CMK (cell line): ENCODE data around the gene NME5.
"Not testable (repeated sequence)": the region's sequence is repeated elsewhere in the genome, so short reads cannot be mapped to it uniquely, and the experiment has no call there.

ENCODE experiments used
- DNase-seq: peaks from one replicate; pipeline ENCODE4 v3.0.0-alpha.2; 2010; ENCODE audit warnings: low read depth

Gene NME5, protein sequence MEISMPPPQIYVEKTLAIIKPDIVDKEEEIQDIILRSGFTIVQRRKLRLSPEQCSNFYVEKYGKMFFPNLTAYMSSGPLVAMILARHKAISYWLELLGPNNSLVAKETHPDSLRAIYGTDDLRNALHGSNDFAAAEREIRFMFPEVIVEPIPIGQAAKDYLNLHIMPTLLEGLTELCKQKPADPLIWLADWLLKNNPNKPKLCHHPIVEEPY

GRCh38 chr5:138138949-138139780 is at the start of gene NME5:
Gene NME5, minus strand, starts transcription at chr5:138139428. Its CDS starts 648 bp downstream, at chr5:138138780.
- no peak for DNase-seq

- DNase-seq = no peak
Observed at GRCh38 chr5:138188626-138189025, 49.4 kb upstream of the NME5 start.

DNA sequence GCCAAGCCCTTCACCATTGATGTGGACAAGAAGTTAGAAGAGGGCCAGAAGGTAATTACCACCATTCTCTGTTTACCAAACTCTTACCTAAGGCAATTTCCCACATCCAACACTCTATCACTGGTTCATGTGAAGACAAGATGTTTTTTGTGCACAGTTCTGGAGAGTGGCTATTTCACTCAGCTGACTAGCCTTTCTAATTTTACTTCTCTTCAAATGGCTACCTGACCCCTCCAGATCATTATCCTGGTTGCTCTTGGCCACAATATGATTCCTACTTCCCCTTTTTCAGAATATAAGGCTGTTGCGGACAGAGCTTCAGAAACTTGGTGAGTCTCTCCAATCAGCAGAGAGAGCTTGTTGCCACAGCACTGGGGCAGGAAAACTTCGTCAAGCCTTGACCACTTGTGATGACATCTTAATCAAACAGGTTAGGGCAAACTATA is 46.8 kb upstream of the NME5 start:
- no peak for DNase-seq

DNA sequence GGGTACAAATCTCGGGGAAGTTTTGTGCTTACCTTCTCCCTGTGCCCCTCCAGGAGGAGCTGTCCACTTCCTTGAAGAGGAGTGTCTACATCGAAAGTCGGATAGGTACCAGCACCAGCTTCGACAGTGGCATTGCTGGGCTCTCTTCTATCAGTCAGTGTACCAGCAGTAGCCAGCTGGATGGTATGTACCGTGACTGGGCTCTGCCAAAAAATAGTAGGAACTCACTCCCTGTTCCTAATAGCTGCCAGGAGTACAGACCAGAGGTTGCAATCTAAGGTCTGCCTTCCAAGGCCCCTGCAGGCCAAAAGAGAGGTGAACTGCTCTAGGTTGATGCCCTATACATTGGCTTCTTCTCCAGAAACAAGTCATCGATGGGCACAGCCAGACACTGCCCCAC is 43.6 kb upstream of the NME5 start:
- DNase-seq = no peak

DNA sequence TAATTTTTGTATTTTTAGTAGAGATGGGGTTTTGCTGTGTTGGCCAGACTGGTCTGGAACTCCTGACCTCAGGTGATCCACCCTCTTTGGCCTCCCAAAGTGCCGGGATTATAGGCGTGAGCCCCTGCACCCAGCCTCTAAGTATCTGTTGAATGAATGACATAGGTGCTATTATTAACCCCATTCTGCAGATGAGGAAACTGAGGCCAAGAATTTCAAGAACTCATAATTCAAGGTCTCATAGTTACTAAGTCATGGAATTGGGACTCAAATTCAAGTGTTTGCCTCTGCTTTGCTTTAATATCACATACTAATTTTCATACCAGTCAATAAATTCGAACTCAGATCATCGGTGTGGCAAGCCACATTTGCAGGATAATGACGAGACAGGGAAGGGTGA is 41.6 kb upstream of the NME5 start:
- DNase-seq = no peak

GRCh38 chr5:138180183-138180782 is 41.1 kb upstream of the NME5 start:
- peak; percentile 49 for DNase-seq

DNA sequence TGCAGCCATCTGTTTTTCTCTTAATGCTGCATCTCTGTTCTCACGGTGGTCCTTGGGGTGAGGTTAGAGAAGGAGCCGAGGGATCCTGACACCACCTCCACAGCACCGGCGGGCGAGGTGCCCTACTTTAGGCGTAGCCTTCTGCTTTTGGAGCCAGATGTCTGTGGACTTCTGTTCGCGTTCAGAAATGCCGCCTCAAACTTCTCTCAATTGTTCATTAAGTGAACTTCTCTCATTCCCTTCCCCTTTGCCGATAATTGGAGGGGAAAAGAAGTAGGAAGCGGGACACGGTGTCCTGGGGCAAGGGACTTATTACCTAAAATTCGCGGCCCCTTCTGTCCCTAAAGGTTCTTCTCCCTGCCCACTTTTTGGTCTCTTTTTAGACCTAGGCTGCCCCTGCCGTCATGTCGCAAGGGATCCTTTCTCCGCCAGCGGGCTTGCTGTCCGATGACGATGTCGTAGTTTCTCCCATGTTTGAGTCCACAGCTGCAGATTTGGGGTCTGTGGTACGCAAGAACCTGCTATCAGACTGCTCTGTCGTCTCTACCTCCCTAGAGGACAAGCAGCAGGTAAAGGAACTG is 40.1 kb upstream of the NME5 start:
- DNase-seq = no peak

DNA sequence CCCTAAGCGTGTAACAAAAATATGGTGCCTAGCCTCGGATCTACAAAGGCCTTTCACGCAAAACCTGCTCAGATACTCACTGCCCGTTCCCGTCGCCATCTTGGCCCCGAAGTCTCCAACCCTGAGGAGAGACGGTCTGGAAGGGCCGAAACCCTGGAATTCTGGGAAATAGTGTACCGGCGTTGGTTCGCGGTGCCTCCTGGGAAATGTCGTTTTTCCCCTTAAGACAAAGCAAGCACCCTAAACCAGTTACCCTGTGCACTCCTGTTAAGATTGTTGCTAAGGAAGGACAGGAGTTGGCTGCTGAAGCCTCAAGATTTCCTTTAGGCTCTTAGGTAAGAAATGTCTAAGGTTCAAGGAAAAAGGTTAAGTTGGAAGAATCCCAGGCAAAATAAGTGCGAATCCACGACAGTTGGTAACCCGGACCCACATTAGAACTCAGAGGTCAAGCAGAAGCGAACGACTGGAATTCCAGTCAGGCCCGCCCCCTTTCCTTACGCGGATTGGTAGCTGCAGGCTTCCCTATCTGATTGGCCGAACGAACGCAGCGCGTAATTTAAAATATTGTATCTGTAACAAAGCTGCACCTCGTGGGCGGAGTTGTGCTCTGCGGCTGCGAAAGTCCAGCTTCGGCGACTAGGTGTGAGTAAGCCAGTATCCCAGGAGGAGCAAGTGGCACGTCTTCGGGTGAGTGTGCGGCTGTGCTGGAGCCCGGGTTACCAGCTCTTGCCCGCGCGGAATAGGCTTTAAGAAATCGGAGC is 39.5 kb upstream of the NME5 start, which contains the start of the genes BRD8 and KIF20A:
TSS of gene BRD8 (minus strand) at position 115 of the 761 bp plus-strand sequence. CDS start at position 99, 16 bp downstream.
TSS of gene KIF20A (plus strand) at position 597 of the 761 bp plus-strand sequence. CDS start 569 bp downstream, outside the sequence.
- DNase-seq = peak; percentile 77

DNA sequence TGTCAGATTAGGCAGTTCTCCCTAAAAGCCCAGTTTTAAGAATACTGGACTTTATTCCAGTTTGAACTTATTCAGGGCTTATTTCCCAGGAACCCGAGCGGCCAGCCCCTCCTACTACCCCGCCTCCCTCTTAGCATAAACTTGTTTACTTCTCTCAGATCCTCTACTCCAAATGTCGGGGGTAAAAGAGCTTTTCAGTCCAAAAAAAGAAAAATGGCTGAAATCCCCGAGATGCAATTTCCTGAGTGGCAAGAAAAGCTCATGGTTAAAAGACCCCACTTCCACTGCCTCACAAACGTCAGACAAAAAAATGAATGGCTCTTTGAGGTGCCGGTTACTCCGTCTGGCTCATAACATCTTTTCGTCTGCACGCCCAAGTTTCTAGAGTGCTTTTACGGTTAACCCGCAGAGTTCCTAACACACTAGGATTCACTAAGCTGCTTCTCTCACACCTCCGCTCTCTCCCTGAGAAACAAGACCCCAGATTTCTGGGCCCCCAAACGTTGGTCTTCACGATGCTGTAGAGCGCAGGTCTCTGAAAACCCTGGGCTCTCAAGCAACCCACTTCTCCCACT is 38.8 kb upstream of the NME5 start:
- peak; percentile 12 for DNase-seq

DNA sequence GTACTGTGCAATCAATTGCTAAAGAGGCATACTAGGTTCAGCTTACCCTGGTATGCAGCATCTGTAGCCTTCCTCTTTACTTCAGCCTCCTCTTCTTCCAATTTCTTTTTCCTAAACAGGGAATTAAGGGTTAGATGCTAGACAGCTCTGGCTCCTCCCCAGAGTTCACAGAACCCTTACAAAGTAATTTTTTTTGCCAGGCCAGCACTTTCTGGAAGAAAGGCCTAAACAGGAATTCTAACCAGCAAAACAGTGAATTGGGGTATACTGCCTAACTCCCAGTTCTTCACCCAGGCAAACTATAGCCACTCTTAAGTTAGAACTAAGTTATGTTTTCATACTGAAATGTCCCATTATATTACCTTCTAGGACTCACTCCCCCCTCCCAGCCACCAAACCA is 31.1 kb upstream of the NME5 start:
- no peak for DNase-seq

GRCh38 chr5:138169124-138169523 is 29.9 kb upstream of the NME5 start:
- no peak for DNase-seq

DNA sequence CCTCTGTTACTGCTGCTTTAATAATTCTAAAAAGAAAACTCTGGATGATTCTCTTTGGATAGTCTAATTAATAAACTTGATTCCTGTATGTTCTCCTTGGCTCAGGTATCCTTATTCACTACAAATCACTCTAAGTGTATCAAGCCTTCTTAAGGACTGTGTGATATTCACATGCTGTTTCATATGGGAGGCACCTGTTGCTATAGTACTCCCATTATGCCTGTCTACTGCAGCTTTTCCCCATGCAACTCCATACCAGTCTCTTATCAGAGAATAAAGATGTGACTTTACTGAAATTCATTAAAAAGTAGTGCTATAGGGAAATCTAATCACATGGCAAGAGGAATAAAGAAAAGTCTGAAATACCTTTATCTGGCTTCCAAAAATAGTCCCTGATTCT is 24.5 kb upstream of the NME5 start:
- no peak for DNase-seq

GRCh38 chr5:138160706-138161105 is 21.5 kb upstream of the NME5 start:
- DNase-seq = no peak

- DNase-seq = no peak
Observed at GRCh38 chr5:138159666-138160065, 20.4 kb upstream of the NME5 start.

DNA sequence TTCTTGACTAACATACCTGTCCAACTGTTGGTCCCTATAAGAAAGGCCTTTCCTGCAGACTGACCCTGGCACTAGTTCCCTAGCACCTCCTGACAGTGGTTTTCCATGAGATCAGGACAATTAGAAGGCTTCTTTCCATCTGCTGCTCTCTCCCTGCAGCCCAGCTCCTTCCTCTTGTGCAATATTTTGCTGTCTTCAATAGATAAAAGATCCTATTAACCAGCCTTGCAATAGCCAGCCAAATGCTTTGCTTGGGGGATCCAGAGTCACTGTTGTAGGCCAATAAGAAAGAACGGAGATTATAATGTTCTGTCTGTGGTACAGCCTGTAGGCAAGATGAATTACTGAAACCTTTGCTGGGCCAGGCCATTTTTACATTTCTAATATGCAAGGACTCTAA is 18.4 kb upstream of the NME5 start:
- no peak for DNase-seq

DNA sequence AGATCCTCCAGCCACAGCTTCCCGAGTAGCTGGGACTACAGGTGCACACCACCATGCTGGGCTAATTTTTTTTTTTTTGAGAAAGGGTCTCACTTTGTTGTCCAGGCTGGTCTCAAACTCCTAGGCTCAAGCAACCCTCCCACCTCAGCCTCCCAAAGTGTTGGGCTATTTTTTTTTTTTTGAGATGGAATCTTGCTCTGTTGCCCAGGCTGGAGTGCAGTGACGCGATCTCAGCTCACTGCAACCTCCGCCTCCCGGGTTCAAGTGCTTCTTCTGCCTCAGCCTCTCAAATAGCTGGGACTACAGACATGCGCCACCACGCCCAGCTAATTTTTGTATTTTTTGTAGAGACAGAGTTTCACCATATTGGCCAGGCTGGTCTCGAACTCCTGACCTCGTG is 16.7 kb upstream of the NME5 start:
- not testable (repeated sequence) for DNase-seq

GRCh38 chr5:138149530-138149929 is 10.3 kb upstream of the NME5 start:
- no peak for DNase-seq

DNA sequence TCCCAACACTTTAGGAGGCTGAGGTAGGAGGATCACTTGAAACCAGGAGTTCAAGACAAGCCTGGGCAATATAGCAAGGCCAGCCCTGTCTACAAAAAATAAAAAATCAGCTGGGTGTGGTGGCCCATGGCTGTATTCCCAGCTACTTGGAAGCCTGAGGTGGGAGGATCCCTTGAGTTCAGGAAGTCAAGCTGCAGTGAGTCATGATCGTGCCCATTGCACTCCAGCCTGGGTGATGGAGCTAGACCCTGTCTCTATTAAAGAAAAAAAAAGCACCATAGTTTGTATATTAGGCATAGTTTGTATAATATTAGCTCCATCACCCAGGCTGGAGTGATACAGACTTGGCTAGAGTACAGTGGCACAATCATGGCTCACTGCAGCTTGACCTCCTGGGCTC is 9.6 kb upstream of the NME5 start:
- DNase-seq = no peak

DNA sequence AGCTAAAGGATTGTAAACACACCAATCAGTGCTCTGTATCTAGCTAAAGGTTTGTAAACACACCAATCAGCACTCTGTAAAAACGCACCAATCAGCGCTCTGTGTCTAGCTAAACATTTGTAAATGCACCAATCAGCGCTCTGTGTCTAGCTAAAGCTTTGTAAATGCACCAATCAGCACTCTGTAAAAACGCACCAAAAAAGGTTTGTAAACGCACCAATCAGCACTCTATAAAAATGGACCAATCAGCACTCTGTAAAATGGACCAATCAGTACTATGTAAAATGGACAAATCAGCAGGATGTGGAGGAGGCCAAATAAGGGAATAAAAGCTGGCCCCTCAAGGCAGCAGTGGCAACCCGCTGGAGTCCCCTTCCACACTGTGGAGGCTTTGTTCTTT is 4.3 kb upstream of the NME5 start:
- not testable (repeated sequence) for DNase-seq

- no peak for DNase-seq
Observed at GRCh38 chr5:138141734-138142133, 2.5 kb upstream of the NME5 start.

GRCh38 chr5:138140268-138140667 is 1.0 kb upstream of the NME5 start:
- no peak for DNase-seq

- no peak for DNase-seq
Observed at GRCh38 chr5:138139781-138140090, 508 bp upstream of the NME5 start.
